Measurements from ENCODE around the gene TYSND1.
"Not testable (repeated sequence)": the region's sequence is repeated elsewhere in the genome, so short reads cannot be mapped to it uniquely, and the experiment has no call there.

The TYSND1 gene

DNA sequence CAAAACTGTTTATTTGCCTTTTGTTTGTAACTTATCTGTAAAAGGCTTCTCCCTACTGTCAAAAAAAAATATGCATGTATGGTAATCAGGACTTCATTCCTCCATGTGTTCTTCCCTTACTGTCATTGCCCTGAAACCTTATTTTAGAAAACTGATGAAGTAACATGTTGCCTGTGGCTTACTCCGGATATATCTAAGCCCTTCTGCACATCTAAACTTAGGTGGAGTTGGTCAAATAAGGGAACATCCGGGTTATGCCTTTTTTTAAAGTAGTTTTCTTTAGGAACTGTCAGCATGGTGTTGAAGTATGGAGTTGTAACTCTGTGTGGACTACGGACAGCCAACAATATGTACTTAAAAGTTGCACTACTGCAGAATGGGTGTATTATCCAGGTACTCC, 17.7 kb upstream of the TYSND1 start:
- no peak for DNase-seq (ENCODE audit: low read depth in 2 of 2)

GRCh38 chr10:70163448-70163847, 16.9 kb upstream of the TYSND1 start:
- no peak for DNase-seq (ENCODE audit: low read depth in 2 of 2)

- DNase-seq (ENCODE audit: low read depth in 2 of 2) = peak in 1 of 2 donors; percentile 20
These were observed 16.3 kb upstream of the TYSND1 start for GRCh38 chr10:70162892-70163201.

- no peak for DNase-seq (ENCODE audit: low read depth in 2 of 2)
These were observed 15.8 kb upstream of the TYSND1 start for GRCh38 chr10:70162151-70162891.

DNA sequence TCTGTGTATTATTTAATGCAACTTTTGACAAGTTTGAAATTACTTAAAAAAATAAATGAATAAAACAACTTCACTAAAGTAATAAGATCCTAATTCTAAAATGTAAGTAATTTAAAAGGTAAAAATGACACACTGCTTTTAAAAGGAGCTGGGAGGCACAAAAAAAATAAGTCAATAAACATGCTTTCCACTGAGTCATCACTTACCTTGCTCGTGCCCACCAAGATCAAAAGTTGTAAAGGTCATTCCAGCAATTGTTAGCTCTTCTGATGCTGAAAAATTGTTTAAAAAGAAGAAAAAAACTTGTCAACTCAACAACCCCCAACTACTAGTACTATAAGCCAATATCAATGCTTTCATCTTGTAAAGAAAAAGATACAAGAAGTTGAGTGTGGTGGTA, 14.3 kb upstream of the TYSND1 start:
- DNase-seq (ENCODE audit: low read depth in 2 of 2) = no peak

GRCh38 chr10:70159366-70159765, 12.9 kb upstream of the TYSND1 start:
- DNase-seq (ENCODE audit: low read depth in 2 of 2) = not testable (repeated sequence)

- DNase-seq (ENCODE audit: low read depth in 2 of 2) = no peak
These were observed 11.6 kb upstream of the TYSND1 start for GRCh38 chr10:70158113-70158512.

GRCh38 chr10:70155255-70155838, 8.8 kb upstream of the TYSND1 start:
- DNase-seq (ENCODE audit: low read depth in 2 of 2) = no peak

DNA sequence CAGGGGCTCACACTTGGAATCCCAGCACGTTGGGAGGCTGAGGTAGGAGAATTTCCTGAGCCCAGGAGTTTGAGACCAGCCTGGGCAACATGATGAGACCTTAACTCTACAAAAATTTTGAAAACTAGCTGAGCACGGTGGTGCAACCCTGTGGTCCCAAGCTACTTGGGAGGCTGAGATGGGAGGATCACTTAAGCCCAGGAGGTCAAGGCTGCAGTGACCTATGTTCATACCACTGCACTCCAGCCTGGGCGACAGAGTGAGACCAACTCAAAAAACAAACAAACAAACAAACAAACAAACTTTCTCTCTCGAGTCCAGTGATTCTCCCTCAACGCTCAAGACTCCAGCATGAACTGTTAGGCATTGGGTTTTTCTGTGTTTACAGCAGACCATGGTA, 2.0 kb upstream of the TYSND1 start:
- DNase-seq (ENCODE audit: low read depth in 2 of 2) = no peak

GRCh38 chr10:70147259-70147625, 742 bp upstream of the TYSND1 start:
- no peak for DNase-seq (ENCODE audit: low read depth in 2 of 2)

DNA sequence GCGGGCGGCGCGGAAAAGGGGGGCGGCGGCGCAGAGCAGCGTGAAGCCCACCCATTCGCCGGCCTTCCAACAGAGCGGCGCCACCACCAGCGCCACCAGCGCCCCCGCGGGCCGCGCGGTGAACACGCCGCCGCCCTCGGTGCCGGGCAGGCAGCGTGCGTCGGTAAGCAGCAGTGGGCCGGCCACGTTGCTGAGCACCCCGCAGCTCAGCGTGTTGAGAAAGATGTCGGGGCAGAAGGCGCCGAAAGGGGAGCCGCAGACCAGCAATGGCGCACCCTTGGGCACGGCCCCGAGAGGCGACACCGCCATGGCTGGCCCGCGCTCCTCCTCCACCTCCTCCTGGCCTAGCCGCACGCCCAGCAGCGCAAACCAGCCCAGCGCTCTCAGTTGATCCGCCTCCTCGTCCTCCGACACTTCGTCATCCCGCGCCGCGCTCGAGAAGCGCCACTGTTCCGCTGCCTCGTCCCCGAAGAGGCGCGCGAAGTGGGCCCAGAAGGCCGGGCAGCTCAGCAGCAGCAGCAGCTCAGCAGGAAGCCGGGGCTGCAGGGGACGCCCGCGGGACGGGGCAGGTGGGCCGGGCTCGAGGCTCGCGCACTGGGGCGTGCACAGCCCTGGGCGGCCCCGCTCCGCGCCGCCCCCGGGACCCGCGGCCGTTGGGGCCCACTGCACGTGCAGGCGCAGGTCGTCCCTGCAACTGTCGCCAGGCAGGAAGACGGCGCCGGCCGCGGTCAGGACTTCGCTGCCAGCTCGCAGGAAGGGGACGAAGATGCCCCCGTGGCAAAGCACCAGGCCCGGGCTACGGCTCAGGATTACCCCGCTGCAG, 623 bp downstream of the TYSND1 start:
- peak; percentile 43 to 46 for DNase-seq (ENCODE audit: low read depth in 2 of 2)

DNA sequence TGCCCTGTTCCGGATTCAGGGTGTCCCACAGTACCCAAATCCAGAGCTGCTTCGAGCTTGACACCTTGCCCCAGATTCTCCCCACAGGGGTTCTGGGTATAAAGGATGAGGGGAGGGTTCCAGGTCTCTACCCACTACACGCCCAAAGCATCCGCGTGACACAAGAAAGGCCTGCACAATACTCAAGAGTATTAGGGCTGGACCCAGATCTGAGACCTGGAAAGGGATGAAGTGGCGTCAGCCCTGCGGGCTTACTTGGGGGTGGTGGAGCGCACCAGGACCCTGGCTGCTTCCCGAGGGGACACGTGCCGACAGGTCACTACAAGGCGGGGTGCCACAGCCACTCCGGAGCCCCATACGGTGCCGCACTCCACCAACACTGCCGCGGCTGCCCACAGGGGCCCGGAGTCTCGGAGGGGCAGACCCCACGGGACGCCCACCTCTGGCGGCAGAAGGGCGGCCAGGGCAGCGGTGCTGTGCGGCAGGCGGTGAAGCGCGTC, 1.3 kb downstream of the TYSND1 start:
- DNase-seq (ENCODE audit: low read depth in 2 of 2) = no peak

GRCh38 chr10:70144372-70145110, 2.0 kb downstream of the TYSND1 start:
- DNase-seq (ENCODE audit: low read depth in 2 of 2) = no peak

DNA sequence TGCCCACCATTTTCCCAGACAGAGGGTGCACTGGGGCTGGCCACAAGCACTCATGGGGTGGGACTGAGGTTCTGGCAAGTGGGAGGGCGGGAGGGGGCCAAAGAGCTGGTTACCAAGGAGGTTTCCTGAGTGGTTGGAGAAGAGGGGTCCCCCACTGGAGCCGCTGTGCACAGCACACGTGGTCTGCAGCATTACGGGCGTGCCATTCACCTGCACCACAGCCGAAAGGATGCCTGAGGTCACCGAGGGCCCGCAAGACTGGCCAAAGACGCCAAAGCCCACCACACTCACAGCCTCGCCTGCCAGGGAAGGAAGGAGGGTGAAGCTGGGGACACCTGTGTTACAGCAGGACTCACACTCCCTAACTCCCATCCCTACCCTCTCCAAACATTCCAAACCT, 3.9 kb downstream of the TYSND1 start:
- DNase-seq (ENCODE audit: low read depth in 2 of 2) = no peak

DNA sequence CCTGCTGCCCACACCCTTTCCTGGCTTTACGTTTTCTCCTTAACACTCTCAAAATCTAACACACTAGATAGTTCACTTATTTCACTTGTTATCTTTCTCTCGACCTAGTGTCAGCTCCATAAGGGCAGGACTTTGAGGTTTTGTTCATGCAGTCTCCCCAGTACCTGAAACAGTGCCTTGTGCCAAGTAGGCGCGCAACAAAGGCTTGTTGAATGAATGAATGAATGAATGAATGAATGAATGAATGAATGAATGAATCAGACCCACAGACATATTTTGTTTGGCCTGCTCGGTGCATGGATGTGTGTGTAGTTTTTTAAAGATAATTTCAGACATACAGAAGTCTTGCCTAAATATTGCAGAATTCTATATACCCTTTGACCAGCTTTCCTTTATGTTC, 6.2 kb downstream of the TYSND1 start:
- no peak for DNase-seq (ENCODE audit: low read depth in 2 of 2)

GRCh38 chr10:70139997-70140250, 6.6 kb downstream of the TYSND1 start:
- no peak for DNase-seq (ENCODE audit: low read depth in 2 of 2)

- DNase-seq (ENCODE audit: low read depth in 2 of 2) = no peak
These were observed 7.1 kb downstream of the TYSND1 start for GRCh38 chr10:70139151-70139996.

DNA sequence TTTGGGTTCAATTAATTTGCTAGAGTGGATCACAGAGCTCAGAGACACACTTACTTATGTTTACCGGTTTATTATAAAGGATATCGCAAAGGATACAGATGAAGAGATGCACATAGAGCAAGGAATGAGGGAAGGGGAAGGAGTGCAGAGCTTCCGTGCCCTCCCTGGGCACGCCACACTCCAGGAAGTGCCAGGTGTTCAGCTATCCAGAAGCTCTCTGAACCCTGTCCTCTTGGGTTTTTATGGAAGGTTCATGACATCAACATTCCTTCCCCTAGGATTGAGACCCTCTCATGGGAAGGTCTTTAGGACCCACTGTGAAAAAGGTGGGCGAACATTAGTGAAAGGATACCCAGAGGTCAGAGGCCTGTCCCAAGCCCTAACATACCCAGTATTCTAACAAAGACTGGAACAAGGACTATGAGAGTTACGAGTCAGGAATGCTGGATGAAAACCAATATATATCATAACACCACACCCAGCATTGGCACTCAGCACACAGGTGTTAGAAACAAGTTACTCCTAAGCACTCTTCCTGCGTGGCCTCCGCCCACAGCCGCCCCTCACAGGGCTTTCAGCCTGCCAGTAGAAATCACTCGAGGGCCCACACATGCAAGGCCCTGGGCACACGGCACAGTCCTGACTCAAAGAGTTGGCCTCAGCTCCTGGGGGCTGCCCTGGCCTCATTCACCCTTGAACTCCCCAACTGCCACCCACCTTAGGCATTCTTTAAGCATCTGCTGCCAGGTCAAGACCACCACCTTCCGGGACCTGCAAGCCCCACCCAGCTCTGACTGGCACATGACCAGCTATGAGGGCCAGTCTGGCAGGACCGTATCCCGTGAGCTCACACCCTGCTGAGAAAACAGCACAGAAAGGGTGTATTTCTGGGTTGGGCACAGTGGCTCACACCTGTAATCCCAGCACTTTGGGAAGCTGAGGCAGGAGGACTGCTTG, 8.3 kb downstream of the TYSND1 start:
- no peak for DNase-seq (ENCODE audit: low read depth in 2 of 2)

DNA sequence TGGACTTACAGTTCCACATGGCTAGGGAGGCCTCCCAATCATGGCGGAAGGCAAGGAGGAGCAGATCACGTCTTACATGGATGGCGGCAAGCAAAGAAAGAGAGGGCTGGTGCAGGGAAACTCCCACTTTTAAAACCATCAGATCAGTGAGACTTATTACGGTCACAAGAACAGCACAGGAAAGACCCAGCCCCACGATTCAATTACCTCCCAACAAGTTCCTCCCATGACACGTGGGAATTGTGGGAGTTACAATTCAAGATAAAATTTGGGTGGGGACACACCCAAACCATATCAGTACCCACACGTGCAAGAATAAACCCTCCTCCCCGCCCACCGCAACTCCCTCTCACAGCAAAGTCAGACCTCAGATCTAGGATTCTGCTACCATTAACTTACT, 9.4 kb downstream of the TYSND1 start:
- DNase-seq (ENCODE audit: low read depth in 2 of 2) = no peak

GRCh38 chr10:70135684-70136083, 10.8 kb downstream of the TYSND1 start:
- DNase-seq (ENCODE audit: low read depth in 2 of 2) = no peak
